SK-N-SH treated with all-trans-retinoic acid at 6 μM for 48 hours (cell line): ENCODE data around the gene ALB.

Experiments
- ATAC-seq: fragments of 200-7000 bp; cut with Tn5 transposase; 3 replicates; pipeline ENCODE4 v1.9.1; 2020; ENCODE audit warnings: mild to moderate bottlenecking, moderate library complexity
- ARNTL ChIP-seq: fragments of 450-650 bp; formaldehyde crosslinking; IDR thresholded peaks from 2 replicates; pipeline ENCODE4 v1.5.0; 2020; ENCODE audit warnings: low read depth, mild to moderate bottlenecking, moderate library complexity, borderline replicate concordance
- ESRRG ChIP-seq: fragments of 250-450 bp; sonication (Bioruptor Pico); IDR thresholded peaks from 2 replicates; pipeline ENCODE4 v1.6.1; 2021; ENCODE audit warnings: mild to moderate bottlenecking
- GLIS3 ChIP-seq: fragments of 250-450 bp; sonication (Bioruptor Pico); IDR thresholded peaks from 2 replicates; pipeline ENCODE4 v1.5.0; 2020; ENCODE audit warnings: mild to moderate bottlenecking, moderate library complexity
- ISL1 ChIP-seq: fragments of 250-450 bp; sonication (Bioruptor Pico); IDR thresholded peaks from 2 replicates; pipeline ENCODE4 v2.1.2; 2022; ENCODE audit warnings: mild to moderate bottlenecking, moderate library complexity
- OSR1 ChIP-seq: fragments of 250-450 bp; sonication (Bioruptor Pico); IDR thresholded peaks from 2 replicates; pipeline ENCODE4 v1.8.0; 2022; ENCODE audit warnings: moderate library complexity, mild to moderate bottlenecking, inconsistent platforms
- PPARA ChIP-seq: fragments of 250-450 bp; sonication (Bioruptor Pico); IDR thresholded peaks from 2 replicates; pipeline ENCODE4 v1.5.0; 2020; ENCODE audit warnings: mild to moderate bottlenecking, borderline replicate concordance
- RARB ChIP-seq: fragments of 250-450 bp; sonication (Bioruptor Pico); IDR thresholded peaks from 2 replicates; pipeline ENCODE4 v1.8.0; 2021; ENCODE audit warnings: mild to moderate bottlenecking, moderate library complexity
- SNAI2 ChIP-seq: fragments of 250-450 bp; sonication (Bioruptor Pico); IDR thresholded peaks from 2 replicates; pipeline ENCODE4 v1.5.0; 2020; ENCODE audit warnings: mild to moderate bottlenecking, moderate library complexity
- TCF4 ChIP-seq: fragments of 250-450 bp; sonication (Bioruptor Pico); IDR thresholded peaks from 2 replicates; pipeline ENCODE4 v1.8.0; 2021; ENCODE audit warnings: mild to moderate bottlenecking, moderate library complexity, borderline replicate concordance
- TOX ChIP-seq: fragments of 250-450 bp; sonication (Bioruptor Pico); IDR thresholded peaks from 2 replicates; pipeline ENCODE4 v1.8.0; 2021; ENCODE audit warnings: mild to moderate bottlenecking, moderate library complexity, borderline replicate concordance
- ZFP3 ChIP-seq: fragments of 250-450 bp; sonication (Bioruptor Pico); IDR thresholded peaks from 2 replicates; pipeline ENCODE4 v1.5.0; 2020; ENCODE audit warnings: mild to moderate bottlenecking, moderate library complexity
- ZFP30 ChIP-seq: fragments of 450-650 bp; formaldehyde crosslinking; IDR thresholded peaks from 2 replicates; pipeline ENCODE4 v1.5.0; 2022; ENCODE audit warnings: mild to moderate bottlenecking, moderate library complexity
- ZNF565 ChIP-seq: fragments of 450-650 bp; formaldehyde crosslinking; conservative IDR thresholded peaks from 2 replicates; pipeline ENCODE4 v1.5.0; 2020; ENCODE audit warnings: low read depth, mild to moderate bottlenecking, moderate library complexity
- ZNF70 ChIP-seq: fragments of 450-650 bp; formaldehyde crosslinking; IDR thresholded peaks from 2 replicates; pipeline ENCODE4 v1.5.0; 2020; ENCODE audit warnings: mild to moderate bottlenecking, moderate library complexity
- ZNF8 ChIP-seq: fragments of 450-650 bp; formaldehyde crosslinking; IDR thresholded peaks from 2 replicates; pipeline ENCODE4 v1.5.0; 2020; ENCODE audit warnings: mild to moderate bottlenecking, moderate library complexity
- TF ChIP-seq, protein P1 (sequence below): fragments of 250-450 bp; sonication (Bioruptor Pico); IDR thresholded peaks from 2 replicates; pipeline ENCODE4 v1.8.0; 2021; ENCODE audit warnings: low read depth, mild to moderate bottlenecking, moderate library complexity, borderline replicate concordance
- TF ChIP-seq, protein P2 (sequence below): fragments of 250-450 bp; sonication (Bioruptor Pico); IDR thresholded peaks from 2 replicates; pipeline ENCODE4 v1.5.1; 2021; ENCODE audit warnings: mild to moderate bottlenecking, moderate library complexity
- TF ChIP-seq, protein P3 (sequence below): fragments of 250-450 bp; sonication (Bioruptor Pico); IDR thresholded peaks from 2 replicates; pipeline ENCODE4 v1.8.0; 2020; ENCODE audit warnings: mild to moderate bottlenecking, moderate library complexity, borderline replicate concordance
- TF ChIP-seq, protein P4 (sequence below): fragments of 250-450 bp; sonication (Bioruptor Pico); IDR thresholded peaks from 2 replicates; pipeline ENCODE4 v1.5.0; 2020; ENCODE audit warnings: mild to moderate bottlenecking, moderate library complexity
- TF ChIP-seq, protein P5 (sequence below): fragments of 250-450 bp; sonication (Bioruptor Pico); IDR thresholded peaks from 2 replicates; pipeline ENCODE4 v1.5.1; 2020; ENCODE audit warnings: low read depth, mild to moderate bottlenecking, moderate library complexity

Gene ALB

DNA sequence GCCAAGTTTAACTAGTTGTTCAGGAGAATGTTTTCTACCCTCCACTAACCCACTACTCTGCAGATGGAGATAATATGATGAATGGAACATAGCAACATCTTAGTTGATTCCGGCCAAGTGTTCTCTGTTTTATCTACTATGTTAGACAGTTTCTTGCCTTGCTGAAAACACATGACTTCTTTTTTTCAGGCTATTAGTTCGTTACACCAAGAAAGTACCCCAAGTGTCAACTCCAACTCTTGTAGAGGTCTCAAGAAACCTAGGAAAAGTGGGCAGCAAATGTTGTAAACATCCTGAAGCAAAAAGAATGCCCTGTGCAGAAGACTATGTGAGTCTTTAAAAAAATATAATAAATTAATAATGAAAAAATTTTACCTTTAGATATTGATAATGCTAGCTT, 13.3 kb downstream of the ALB start (continued):
- TF ChIP-seq, protein P1, sequence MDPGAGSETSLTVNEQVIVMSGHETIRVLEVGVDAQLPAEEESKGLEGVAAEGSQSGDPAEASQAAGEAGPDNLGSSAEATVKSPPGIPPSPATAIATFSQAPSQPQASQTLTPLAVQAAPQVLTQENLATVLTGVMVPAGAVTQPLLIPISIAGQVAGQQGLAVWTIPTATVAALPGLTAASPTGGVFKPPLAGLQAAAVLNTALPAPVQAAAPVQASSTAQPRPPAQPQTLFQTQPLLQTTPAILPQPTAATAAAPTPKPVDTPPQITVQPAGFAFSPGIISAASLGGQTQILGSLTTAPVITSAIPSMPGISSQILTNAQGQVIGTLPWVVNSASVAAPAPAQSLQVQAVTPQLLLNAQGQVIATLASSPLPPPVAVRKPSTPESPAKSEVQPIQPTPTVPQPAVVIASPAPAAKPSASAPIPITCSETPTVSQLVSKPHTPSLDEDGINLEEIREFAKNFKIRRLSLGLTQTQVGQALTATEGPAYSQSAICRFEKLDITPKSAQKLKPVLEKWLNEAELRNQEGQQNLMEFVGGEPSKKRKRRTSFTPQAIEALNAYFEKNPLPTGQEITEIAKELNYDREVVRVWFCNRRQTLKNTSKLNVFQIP (CRISPR knock-in tag): no peak

DNA sequence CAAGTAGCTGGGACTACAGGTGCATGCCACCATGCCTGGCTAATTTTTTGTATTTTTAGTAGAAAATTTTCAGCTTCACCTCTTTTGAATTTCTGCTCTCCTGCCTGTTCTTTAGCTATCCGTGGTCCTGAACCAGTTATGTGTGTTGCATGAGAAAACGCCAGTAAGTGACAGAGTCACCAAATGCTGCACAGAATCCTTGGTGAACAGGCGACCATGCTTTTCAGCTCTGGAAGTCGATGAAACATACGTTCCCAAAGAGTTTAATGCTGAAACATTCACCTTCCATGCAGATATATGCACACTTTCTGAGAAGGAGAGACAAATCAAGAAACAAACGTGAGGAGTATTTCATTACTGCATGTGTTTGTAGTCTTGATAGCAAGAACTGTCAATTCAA, 13.9 kb downstream of the ALB start:
- no peak for ATAC-seq
- no peak for TF ChIP-seq RARB (CRISPR knock-in tag)
- TF ChIP-seq ISL1 (CRISPR knock-in tag): no peak
- TF ChIP-seq ZNF8: no peak
- TF ChIP-seq ZNF565 (CRISPR knock-in tag): no peak
- TF ChIP-seq ZNF70: no peak
- TF ChIP-seq, protein P2, sequence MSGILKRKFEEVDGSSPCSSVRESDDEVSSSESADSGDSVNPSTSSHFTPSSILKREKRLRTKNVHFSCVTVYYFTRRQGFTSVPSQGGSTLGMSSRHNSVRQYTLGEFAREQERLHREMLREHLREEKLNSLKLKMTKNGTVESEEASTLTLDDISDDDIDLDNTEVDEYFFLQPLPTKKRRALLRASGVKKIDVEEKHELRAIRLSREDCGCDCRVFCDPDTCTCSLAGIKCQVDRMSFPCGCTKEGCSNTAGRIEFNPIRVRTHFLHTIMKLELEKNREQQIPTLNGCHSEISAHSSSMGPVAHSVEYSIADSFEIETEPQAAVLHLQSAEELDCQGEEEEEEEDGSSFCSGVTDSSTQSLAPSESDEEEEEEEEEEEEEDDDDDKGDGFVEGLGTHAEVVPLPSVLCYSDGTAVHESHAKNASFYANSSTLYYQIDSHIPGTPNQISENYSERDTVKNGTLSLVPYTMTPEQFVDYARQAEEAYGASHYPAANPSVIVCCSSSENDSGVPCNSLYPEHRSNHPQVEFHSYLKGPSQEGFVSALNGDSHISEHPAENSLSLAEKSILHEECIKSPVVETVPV: no peak
- TF ChIP-seq PPARA (CRISPR knock-in tag): no peak
- TF ChIP-seq TOX (CRISPR knock-in tag): no peak
- TF ChIP-seq, protein P1 (CRISPR knock-in tag): no peak
- TF ChIP-seq, protein P3, sequence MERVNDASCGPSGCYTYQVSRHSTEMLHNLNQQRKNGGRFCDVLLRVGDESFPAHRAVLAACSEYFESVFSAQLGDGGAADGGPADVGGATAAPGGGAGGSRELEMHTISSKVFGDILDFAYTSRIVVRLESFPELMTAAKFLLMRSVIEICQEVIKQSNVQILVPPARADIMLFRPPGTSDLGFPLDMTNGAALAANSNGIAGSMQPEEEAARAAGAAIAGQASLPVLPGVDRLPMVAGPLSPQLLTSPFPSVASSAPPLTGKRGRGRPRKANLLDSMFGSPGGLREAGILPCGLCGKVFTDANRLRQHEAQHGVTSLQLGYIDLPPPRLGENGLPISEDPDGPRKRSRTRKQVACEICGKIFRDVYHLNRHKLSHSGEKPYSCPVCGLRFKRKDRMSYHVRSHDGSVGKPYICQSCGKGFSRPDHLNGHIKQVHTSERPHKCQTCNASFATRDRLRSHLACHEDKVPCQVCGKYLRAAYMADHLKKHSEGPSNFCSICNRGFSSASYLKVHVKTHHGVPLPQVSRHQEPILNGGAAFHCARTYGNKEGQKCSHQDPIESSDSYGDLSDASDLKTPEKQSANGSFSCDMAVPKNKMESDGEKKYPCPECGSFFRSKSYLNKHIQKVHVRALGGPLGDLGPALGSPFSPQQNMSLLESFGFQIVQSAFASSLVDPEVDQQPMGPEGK (CRISPR knock-in tag): no peak
- no peak for TF ChIP-seq GLIS3
- no peak for TF ChIP-seq SNAI2
- TF ChIP-seq ARNTL (CRISPR knock-in tag): no peak
- TF ChIP-seq, all 23 proteins: peak for 0

DNA sequence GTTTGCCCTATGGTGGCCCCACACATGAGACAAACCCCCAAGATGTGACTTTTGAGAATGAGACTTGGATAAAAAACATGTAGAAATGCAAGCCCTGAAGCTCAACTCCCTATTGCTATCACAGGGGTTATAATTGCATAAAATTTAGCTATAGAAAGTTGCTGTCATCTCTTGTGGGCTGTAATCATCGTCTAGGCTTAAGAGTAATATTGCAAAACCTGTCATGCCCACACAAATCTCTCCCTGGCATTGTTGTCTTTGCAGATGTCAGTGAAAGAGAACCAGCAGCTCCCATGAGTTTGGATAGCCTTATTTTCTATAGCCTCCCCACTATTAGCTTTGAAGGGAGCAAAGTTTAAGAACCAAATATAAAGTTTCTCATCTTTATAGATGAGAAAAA, 14.6 kb downstream of the ALB start:
- TF ChIP-seq ISL1 (CRISPR knock-in tag) (no peak), TCF4 (CRISPR knock-in tag) (no peak), RARB (CRISPR knock-in tag) (no peak), ESRRG (CRISPR knock-in tag) (no peak), SNAI2 (no peak), PPARA (CRISPR knock-in tag) (no peak), OSR1 (CRISPR knock-in tag) (no peak), GLIS3 (no peak), ARNTL (CRISPR knock-in tag) (no peak), ZFP3 (CRISPR knock-in tag) (no peak), ZFP30 (CRISPR knock-in tag) (no peak), ZNF8 (no peak), ZNF565 (CRISPR knock-in tag) (no peak)
- TF ChIP-seq, protein P2: no peak
- TF ChIP-seq, protein P3 (CRISPR knock-in tag): no peak
- TF ChIP-seq, protein P4, sequence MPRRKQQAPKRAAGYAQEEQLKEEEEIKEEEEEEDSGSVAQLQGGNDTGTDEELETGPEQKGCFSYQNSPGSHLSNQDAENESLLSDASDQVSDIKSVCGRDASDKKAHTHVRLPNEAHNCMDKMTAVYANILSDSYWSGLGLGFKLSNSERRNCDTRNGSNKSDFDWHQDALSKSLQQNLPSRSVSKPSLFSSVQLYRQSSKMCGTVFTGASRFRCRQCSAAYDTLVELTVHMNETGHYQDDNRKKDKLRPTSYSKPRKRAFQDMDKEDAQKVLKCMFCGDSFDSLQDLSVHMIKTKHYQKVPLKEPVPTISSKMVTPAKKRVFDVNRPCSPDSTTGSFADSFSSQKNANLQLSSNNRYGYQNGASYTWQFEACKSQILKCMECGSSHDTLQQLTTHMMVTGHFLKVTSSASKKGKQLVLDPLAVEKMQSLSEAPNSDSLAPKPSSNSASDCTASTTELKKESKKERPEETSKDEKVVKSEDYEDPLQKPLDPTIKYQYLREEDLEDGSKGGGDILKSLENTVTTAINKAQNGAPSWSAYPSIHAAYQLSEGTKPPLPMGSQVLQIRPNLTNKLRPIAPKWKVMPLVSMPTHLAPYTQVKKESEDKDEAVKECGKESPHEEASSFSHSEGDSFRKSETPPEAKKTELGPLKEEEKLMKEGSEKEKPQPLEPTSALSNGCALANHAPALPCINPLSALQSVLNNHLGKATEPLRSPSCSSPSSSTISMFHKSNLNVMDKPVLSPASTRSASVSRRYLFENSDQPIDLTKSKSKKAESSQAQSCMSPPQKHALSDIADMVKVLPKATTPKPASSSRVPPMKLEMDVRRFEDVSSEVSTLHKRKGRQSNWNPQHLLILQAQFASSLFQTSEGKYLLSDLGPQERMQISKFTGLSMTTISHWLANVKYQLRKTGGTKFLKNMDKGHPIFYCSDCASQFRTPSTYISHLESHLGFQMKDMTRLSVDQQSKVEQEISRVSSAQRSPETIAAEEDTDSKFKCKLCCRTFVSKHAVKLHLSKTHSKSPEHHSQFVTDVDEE (CRISPR knock-in tag): no peak
- TF ChIP-seq, protein P5, sequence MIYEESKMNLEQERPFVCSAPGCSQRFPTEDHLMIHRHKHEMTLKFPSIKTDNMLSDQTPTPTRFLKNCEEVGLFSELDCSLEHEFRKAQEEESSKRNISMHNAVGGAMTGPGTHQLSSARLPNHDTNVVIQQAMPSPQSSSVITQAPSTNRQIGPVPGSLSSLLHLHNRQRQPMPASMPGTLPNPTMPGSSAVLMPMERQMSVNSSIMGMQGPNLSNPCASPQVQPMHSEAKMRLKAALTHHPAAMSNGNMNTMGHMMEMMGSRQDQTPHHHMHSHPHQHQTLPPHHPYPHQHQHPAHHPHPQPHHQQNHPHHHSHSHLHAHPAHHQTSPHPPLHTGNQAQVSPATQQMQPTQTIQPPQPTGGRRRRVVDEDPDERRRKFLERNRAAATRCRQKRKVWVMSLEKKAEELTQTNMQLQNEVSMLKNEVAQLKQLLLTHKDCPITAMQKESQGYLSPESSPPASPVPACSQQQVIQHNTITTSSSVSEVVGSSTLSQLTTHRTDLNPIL (CRISPR knock-in tag): no peak

More for the DNA sequence above, 14.6 kb downstream of the ALB start:
- ATAC-seq: no peak
